ENCODE data around the gene AKTIP. TPM values are rescaled to one million over a fixed set of nuclear protein-coding genes. Genes with fewer than 3 reads are reported as not detected.

The AKTIP gene
- polyA plus RNA-seq, 1 donor from 2014 or later, result 68.6 TPM

DNA sequence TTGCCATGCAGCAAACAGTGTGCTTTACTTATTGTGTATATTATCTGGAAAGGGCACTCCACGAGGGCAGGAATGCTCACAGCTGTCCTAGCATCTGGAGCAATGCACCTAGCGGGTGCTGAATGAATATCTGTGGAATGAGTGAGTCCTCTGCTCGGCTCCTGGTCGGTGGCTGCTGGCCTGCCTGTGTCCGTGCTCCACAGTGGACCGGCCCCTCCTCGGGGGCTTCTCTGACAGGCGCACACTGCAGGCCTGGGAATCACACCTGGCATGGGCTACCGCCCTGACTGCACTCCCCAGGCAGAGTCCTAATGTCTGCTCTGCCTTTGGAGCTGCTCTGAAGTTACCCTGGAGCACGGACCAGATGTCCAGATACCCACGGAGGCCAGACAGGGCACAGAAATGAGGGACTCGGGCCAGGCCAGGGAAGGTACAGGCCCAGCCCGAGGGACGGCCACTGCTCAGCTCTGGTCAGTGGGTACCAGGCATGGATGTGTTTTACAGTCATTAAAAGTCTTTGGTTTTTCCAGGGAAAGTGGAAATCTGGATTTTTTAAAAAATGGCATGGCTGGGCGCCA is 21.1 kb upstream of the AKTIP start:
- Histone ChIP-seq H3K36me3 (ENCODE audit: insufficient read depth, low read length) (no peaks in the 10 kb centered on the region), H3K9me3 (ENCODE audit: low read length) (no peaks in the 10 kb centered on the region), H3K27me3 (ENCODE audit: insufficient read depth, low read depth, low read length) (no peaks in the 10 kb centered on the region), H3K79me2 (replicated peaks; ENCODE audit: insufficient read depth, low read length) (no peaks in the 10 kb centered on the region), H2AFZ (ENCODE audit: low read depth, low read length) (no peak overlapping the region), H3K9ac (ENCODE audit: low read length) (no peak overlapping the region), H3K9me2 (ENCODE audit: insufficient read depth, low read length) (no peaks in the 10 kb centered on the region), H3F3A (ENCODE audit: insufficient read depth, low read length, poor library complexity, severe bottlenecking) (no peaks in the 10 kb centered on the region), H3K27ac (ENCODE audit: low read length) (no peak overlapping the region), H4K20me1 (ENCODE audit: insufficient read depth) (no peaks in the 10 kb centered on the region), H3K4me2 (ENCODE audit: low read length) (no peak overlapping the region), H3K4me3 (ENCODE audit: low read length) (no peak overlapping the region)
- TF ChIP-seq RAD21 (conservative IDR thresholded peaks at IDR 0.05), result no peak
- TF ChIP-seq SMC3 (conservative IDR thresholded peaks at IDR 0.05; ENCODE audit: poor library complexity), result no peak
- TF ChIP-seq TAF1 (IDR thresholded peaks at IDR 0.05; ENCODE audit: low read depth), result no peak
- TF ChIP-seq POLR2AphosphoS5 (IDR thresholded peaks at IDR 0.05), result no peak
- TF ChIP-seq, protein P1, sequence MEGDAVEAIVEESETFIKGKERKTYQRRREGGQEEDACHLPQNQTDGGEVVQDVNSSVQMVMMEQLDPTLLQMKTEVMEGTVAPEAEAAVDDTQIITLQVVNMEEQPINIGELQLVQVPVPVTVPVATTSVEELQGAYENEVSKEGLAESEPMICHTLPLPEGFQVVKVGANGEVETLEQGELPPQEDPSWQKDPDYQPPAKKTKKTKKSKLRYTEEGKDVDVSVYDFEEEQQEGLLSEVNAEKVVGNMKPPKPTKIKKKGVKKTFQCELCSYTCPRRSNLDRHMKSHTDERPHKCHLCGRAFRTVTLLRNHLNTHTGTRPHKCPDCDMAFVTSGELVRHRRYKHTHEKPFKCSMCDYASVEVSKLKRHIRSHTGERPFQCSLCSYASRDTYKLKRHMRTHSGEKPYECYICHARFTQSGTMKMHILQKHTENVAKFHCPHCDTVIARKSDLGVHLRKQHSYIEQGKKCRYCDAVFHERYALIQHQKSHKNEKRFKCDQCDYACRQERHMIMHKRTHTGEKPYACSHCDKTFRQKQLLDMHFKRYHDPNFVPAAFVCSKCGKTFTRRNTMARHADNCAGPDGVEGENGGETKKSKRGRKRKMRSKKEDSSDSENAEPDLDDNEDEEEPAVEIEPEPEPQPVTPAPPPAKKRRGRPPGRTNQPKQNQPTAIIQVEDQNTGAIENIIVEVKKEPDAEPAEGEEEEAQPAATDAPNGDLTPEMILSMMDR (IDR thresholded peaks at IDR 0.05; ENCODE audit: poor library complexity, severe bottlenecking), result no peak

DNA sequence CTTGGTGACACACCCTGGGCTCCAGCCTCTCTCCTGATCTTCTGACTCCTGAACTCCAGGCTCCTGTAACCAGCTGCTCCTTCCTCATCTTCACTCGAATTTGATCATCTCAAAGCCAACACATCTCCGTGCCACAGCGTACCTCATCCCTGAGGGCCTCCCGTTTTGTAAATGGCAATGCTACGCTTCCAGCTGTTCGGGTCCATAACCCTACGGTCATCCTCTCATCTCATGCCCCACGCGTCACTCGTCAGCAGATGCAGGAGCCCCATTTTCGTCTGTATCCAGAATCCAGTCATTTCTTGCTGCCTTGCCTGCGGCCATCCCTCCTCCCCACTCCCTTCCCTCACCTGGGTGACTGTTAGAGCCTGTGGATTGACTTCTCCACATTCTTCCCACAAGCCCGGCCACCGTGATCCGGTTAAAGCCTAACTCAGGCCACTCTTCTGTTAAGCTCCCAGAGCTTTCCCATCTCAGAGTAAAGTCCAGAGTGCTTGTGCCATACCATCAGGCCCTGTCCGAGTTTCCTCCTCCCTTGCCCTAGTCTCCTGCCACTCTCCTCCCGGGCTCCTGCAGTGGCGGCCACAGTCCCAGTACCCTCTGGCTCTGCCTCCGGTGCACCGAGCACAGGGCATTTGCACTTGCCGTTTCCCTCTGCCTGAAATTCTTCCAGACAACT is 20.3 kb upstream of the AKTIP start:
- H3K9me2 ChIP-seq (ENCODE audit: insufficient read depth, low read length), result no peaks in the 10 kb centered on the region
- no peak overlapping the region for H3K4me3 ChIP-seq (ENCODE audit: low read length)
- H3F3A ChIP-seq (ENCODE audit: insufficient read depth, low read length, poor library complexity, severe bottlenecking), result no peaks in the 10 kb centered on the region
- no peak for TF ChIP-seq RAD21 (conservative IDR thresholded peaks at IDR 0.05)
- TF ChIP-seq TAF1 (IDR thresholded peaks at IDR 0.05; ENCODE audit: low read depth), result no peak
- no peak for TF ChIP-seq EP300 (conservative IDR thresholded peaks at IDR 0.05; ENCODE audit: poor library complexity, severe bottlenecking)
- TF ChIP-seq, protein P2, sequence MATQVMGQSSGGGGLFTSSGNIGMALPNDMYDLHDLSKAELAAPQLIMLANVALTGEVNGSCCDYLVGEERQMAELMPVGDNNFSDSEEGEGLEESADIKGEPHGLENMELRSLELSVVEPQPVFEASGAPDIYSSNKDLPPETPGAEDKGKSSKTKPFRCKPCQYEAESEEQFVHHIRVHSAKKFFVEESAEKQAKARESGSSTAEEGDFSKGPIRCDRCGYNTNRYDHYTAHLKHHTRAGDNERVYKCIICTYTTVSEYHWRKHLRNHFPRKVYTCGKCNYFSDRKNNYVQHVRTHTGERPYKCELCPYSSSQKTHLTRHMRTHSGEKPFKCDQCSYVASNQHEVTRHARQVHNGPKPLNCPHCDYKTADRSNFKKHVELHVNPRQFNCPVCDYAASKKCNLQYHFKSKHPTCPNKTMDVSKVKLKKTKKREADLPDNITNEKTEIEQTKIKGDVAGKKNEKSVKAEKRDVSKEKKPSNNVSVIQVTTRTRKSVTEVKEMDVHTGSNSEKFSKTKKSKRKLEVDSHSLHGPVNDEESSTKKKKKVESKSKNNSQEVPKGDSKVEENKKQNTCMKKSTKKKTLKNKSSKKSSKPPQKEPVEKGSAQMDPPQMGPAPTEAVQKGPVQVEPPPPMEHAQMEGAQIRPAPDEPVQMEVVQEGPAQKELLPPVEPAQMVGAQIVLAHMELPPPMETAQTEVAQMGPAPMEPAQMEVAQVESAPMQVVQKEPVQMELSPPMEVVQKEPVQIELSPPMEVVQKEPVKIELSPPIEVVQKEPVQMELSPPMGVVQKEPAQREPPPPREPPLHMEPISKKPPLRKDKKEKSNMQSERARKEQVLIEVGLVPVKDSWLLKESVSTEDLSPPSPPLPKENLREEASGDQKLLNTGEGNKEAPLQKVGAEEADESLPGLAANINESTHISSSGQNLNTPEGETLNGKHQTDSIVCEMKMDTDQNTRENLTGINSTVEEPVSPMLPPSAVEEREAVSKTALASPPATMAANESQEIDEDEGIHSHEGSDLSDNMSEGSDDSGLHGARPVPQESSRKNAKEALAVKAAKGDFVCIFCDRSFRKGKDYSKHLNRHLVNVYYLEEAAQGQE (IDR thresholded peaks at IDR 0.05; ENCODE audit: borderline replicate concordance), result no peak
- TF ChIP-seq, protein P1 (IDR thresholded peaks at IDR 0.05; ENCODE audit: poor library complexity, severe bottlenecking), result no peak
- no peak for TF ChIP-seq MXI1 (conservative IDR thresholded peaks at IDR 0.05; ENCODE audit: poor library complexity, severe bottlenecking)
- TF ChIP-seq EZH2 (IDR thresholded peaks at IDR 0.05; ENCODE audit: borderline replicate concordance, insufficient read depth, low read length, poor library complexity, severe bottlenecking), result no peak
- no peak for TF ChIP-seq SMC3 (conservative IDR thresholded peaks at IDR 0.05; ENCODE audit: poor library complexity)
- TF ChIP-seq POLR2AphosphoS5 (IDR thresholded peaks at IDR 0.05), result no peak
- H3K9me3 ChIP-seq (ENCODE audit: low read length), result no peaks in the 10 kb centered on the region
- H3K9ac ChIP-seq (ENCODE audit: low read length), result no peak overlapping the region
- no peaks in the 10 kb centered on the region for H3K27me3 ChIP-seq (ENCODE audit: insufficient read depth, low read depth, low read length)
- no peak overlapping the region for H2AFZ ChIP-seq (ENCODE audit: low read depth, low read length)
- H3K27ac ChIP-seq (ENCODE audit: low read length), result no peak overlapping the region
- H3K79me2 ChIP-seq (replicated peaks; ENCODE audit: insufficient read depth, low read length), result no peaks in the 10 kb centered on the region
- no peaks in the 10 kb centered on the region for H3K36me3 ChIP-seq (ENCODE audit: insufficient read depth, low read length)
- no peak overlapping the region for H3K4me2 ChIP-seq (ENCODE audit: low read length)
- H4K20me1 ChIP-seq (ENCODE audit: insufficient read depth), result no peaks in the 10 kb centered on the region

All from neural cell (in vitro differentiated cells).